HepG2 (cell line): ENCODE results near the gene DNAJC2. TPM values are rescaled to one million over a fixed set of nuclear protein-coding genes. Genes with fewer than 3 reads are reported as not detected.

ENCODE experiments used
- BATF2 ChIP-seq: sonication (generic); formaldehyde crosslinking; IDR thresholded peaks from 2 replicates; pipeline ENCODE4 v1.8.0; 2022; ENCODE audit warnings: mild to moderate bottlenecking, missing genetic modification reagents, moderate library complexity
- HCFC1 ChIP-seq: fragments of 150-350 bp; IDR thresholded peaks from 2 replicates; pipeline ENCODE4 v1.6.1; 2014; ENCODE audit warnings: low read depth, low read length
- HNRNPLL ChIP-seq: fragments of 200-400 bp; formaldehyde crosslinking; IDR thresholded peaks from 2 replicates; pipeline ENCODE4 v1.6.1; 2017; ENCODE audit warnings: mild to moderate bottlenecking, low read depth, low read length; ENCODE audit not compliant: poor library complexity, severe bottlenecking
- KIAA2018 ChIP-seq: sonication (generic); formaldehyde crosslinking; IDR thresholded peaks from 2 replicates; pipeline ENCODE4 v1.5.0; 2020; ENCODE audit warnings: mild to moderate bottlenecking, missing genetic modification reagents, borderline replicate concordance
- KLF11 ChIP-seq: IDR thresholded peaks from 2 replicates; pipeline ENCODE4 v1.6.1; 2016; ENCODE audit warnings: missing compliant biosample characterization
- ONECUT2 ChIP-seq: sonication (generic); formaldehyde crosslinking; IDR thresholded peaks from 2 replicates; pipeline ENCODE4 v1.4.0; 2020; ENCODE audit warnings: missing genetic modification reagents
- SP140L ChIP-seq: sonication (generic); formaldehyde crosslinking; IDR thresholded peaks from 2 replicates; pipeline ENCODE4 v1.4.0; 2020; ENCODE audit warnings: missing genetic modification reagents, borderline replicate concordance
- SPEN ChIP-seq: sonication (generic); formaldehyde crosslinking; IDR thresholded peaks from 2 replicates; pipeline ENCODE4 v1.5.1; 2020; ENCODE audit warnings: low read depth, mild to moderate bottlenecking, missing genetic modification reagents
- ZNF3 ChIP-seq: IDR thresholded peaks from 2 replicates; pipeline ENCODE4 v1.7.0; 2017; ENCODE audit warnings: inconsistent platforms
- polyA plus RNA-seq, 8 experiments: library from polyadenylated mRNA; depleted of rRNA in 3 of 8; stranded (reverse) in 7 of 8; unstranded in 1 of 8; fragments of >200 nt; fragmentation: Illumina TruSeq in 4 of 8; extraction: Trizol in 4 of 8; gene quantifications; 2 replicates each; pipeline versions ENCODE4 v1.2.1 to v1.2.3, GENCODE V29; 2011 to 2016; ENCODE audit warnings: low read depth in 4 of 8, missing spikeins in 1 of 8, mixed read lengths in 1 of 8; ENCODE audit not compliant: insufficient read depth in 1 of 8
- total RNA-seq, 5 experiments: library from RNA; depleted of rRNA; stranded (reverse); fragments of >200 nt; fragmentation: Illumina TruSeq; extraction: Trizol; gene quantifications; 2 replicates each; pipeline ENCODE4 v1.2.3, GENCODE V29; 2016; ENCODE audit warnings: low read depth in 1 of 5
- TF ChIP-seq, protein P1 (sequence below): sonication (generic); formaldehyde crosslinking; IDR thresholded peaks from 2 replicates; pipeline ENCODE4 v1.8.1; 2023; ENCODE audit warnings: missing genetic modification reagents, inconsistent platforms, borderline replicate concordance
- TF ChIP-seq, protein P2 (sequence below): sonication (generic); formaldehyde crosslinking; conservative IDR thresholded peaks from 2 replicates; pipeline ENCODE4 v1.4.0; 2020; ENCODE audit warnings: missing genetic modification reagents
- TF ChIP-seq, protein P3 (sequence below): IDR thresholded peaks from 2 replicates; pipeline ENCODE4 v1.6.1; 2016; ENCODE audit warnings: low read depth
- TF ChIP-seq, protein P4 (sequence below): sonication (generic); formaldehyde crosslinking; IDR thresholded peaks from 2 replicates; pipeline ENCODE4 v1.4.0; 2020; ENCODE audit warnings: mild to moderate bottlenecking, missing genetic modification reagents

The DNAJC2 gene
- total and polyA plus RNA-seq, 2 of the 13 experiments (the other 11 are each of a cell fraction or from before 2014, with no cell fraction given), result 19.6 to 42.0 TPM

- TF ChIP-seq HNRNPLL (no peak), SPEN (CRISPR knock-in tag) (peak; percentile 71), HCFC1 (peak; percentile 51; the same call in 1 of the 2 replicates), KIAA2018 (CRISPR knock-in tag) (no peak), KLF11 (CRISPR knock-in tag) (no peak), ONECUT2 (CRISPR knock-in tag) (no peak), SP140L (0 out of 2 replicates have a peak, but pooled peaks have one; percentile 46), BATF2 (CRISPR knock-in tag) (no peak), ZNF3 (CRISPR knock-in tag) (no peak)
- TF ChIP-seq, protein P1, sequence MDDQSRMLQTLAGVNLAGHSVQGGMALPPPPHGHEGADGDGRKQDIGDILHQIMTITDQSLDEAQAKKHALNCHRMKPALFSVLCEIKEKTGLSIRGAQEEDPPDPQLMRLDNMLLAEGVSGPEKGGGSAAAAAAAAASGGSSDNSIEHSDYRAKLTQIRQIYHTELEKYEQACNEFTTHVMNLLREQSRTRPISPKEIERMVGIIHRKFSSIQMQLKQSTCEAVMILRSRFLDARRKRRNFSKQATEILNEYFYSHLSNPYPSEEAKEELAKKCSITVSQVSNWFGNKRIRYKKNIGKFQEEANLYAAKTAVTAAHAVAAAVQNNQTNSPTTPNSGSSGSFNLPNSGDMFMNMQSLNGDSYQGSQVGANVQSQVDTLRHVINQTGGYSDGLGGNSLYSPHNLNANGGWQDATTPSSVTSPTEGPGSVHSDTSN (CRISPR knock-in tag), result no peak
- TF ChIP-seq, protein P2, sequence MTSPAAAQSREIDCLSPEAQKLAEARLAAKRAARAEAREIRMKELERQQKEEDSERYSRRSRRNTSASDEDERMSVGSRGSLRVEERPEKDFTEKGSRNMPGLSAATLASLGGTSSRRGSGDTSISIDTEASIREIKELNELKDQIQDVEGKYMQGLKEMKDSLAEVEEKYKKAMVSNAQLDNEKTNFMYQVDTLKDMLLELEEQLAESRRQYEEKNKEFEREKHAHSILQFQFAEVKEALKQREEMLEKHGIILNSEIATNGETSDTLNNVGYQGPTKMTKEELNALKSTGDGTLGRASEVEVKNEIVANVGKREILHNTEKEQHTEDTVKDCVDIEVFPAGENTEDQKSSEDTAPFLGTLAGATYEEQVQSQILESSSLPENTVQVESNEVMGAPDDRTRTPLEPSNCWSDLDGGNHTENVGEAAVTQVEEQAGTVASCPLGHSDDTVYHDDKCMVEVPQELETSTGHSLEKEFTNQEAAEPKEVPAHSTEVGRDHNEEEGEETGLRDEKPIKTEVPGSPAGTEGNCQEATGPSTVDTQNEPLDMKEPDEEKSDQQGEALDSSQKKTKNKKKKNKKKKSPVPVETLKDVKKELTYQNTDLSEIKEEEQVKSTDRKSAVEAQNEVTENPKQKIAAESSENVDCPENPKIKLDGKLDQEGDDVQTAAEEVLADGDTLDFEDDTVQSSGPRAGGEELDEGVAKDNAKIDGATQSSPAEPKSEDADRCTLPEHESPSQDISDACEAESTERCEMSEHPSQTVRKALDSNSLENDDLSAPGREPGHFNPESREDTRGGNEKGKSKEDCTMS (CRISPR knock-in tag), result no peak
- TF ChIP-seq, protein P3, sequence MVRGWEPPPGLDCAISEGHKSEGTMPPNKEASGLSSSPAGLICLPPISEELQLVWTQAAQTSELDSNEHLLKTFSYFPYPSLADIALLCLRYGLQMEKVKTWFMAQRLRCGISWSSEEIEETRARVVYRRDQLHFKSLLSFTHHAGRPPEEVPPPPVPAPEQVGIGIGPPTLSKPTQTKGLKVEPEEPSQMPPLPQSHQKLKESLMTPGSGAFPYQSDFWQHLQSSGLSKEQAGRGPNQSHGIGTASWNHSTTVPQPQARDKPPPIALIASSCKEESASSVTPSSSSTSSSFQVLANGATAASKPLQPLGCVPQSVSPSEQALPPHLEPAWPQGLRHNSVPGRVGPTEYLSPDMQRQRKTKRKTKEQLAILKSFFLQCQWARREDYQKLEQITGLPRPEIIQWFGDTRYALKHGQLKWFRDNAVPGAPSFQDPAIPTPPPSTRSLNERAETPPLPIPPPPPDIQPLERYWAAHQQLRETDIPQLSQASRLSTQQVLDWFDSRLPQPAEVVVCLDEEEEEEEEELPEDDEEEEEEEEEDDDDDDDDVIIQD (CRISPR knock-in tag), result no peak
- TF ChIP-seq, protein P4, sequence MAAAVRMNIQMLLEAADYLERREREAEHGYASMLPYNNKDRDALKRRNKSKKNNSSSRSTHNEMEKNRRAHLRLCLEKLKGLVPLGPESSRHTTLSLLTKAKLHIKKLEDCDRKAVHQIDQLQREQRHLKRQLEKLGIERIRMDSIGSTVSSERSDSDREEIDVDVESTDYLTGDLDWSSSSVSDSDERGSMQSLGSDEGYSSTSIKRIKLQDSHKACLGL (CRISPR knock-in tag), result no peak
These were observed 3.1 kb upstream of the DNAJC2 start, which contains the start of gene PSMC2 (continued) for GRCh38 chr7:103347507-103348267.
